Effector memory CD4-positive, alpha-beta T cell (primary cell): ENCODE measurements around the gene CSKMT.

Source experiments
- DNase-seq, 3 donors: peaks; one replicate each; pipeline ENCODE4 v3.0.0-alpha.2; 2020
- H3K27ac ChIP-seq: 2 replicates; pipeline ENCODE4 v1.7.0; 2013; ENCODE audit warnings: mild to moderate bottlenecking, low read length, moderate library complexity; ENCODE audit not compliant: insufficient read depth, poor library complexity, severe bottlenecking
- H3K27me3 ChIP-seq: replicated peaks from 2 replicates; pipeline ENCODE4 v1.7.0; 2013; ENCODE audit warnings: mild to moderate bottlenecking, low read length; ENCODE audit not compliant: insufficient read depth, control insufficient read depth, poor library complexity, severe bottlenecking
- H3K36me3 ChIP-seq: 2 replicates; pipeline ENCODE4 v1.7.0; 2013; ENCODE audit warnings: mild to moderate bottlenecking, low read length, moderate library complexity; ENCODE audit not compliant: control insufficient read depth, insufficient read depth
- H3K4me1 ChIP-seq: 2 replicates; pipeline ENCODE4 v1.7.0; 2013; ENCODE audit warnings: low read length, mild to moderate bottlenecking; ENCODE audit not compliant: control insufficient read depth, insufficient read depth, poor library complexity, severe bottlenecking
- H3K4me3 ChIP-seq: 2 replicates; pipeline ENCODE4 v1.7.0; 2013; ENCODE audit warnings: low read length, low read depth, mild to moderate bottlenecking; ENCODE audit not compliant: insufficient read depth, poor library complexity, severe bottlenecking
- H3K9me3 ChIP-seq: 2 replicates; pipeline ENCODE4 v1.7.0; 2013; ENCODE audit warnings: mild to moderate bottlenecking, low read length, moderate library complexity; ENCODE audit not compliant: control insufficient read depth

Gene CSKMT

GRCh38 chr11:62654297-62654696 lies 10.8 kb upstream of the CSKMT start:
- Histone ChIP-seq H3K27me3 (no peaks in the 10 kb centered on the region), H3K4me1 (peaks cover 4% of the 10 kb centered on the region), H3K9me3 (no peaks in the 10 kb centered on the region), H3K27ac (no peak overlapping the region), H3K4me3 (no peak overlapping the region), H3K36me3 (peaks cover 5% of the 10 kb centered on the region)
- DNase-seq = no peak

- DNase-seq = no peak
- H3K9me3 ChIP-seq = no peaks in the 10 kb centered on the region
- H3K4me3 ChIP-seq = no peak overlapping the region
- peaks cover under 1% of the 10 kb centered on the region for H3K4me1 ChIP-seq
- no peaks in the 10 kb centered on the region for H3K27me3 ChIP-seq
- H3K27ac ChIP-seq = no peak overlapping the region
- H3K36me3 ChIP-seq = no peaks in the 10 kb centered on the region
These were observed 8.2 kb upstream of the CSKMT start for GRCh38 chr11:62656796-62657429.

GRCh38 chr11:62664405-62665074 lies 572 bp upstream of the CSKMT start:
- Histone ChIP-seq H3K27ac (peak overlapping the region; percentile 68), H3K36me3 (peaks cover 22% of the 10 kb centered on the region), H3K27me3 (no peaks in the 10 kb centered on the region), H3K9me3 (no peaks in the 10 kb centered on the region), H3K4me3 (peak overlapping the region; percentile 75), H3K4me1 (peaks cover 20% of the 10 kb centered on the region)
- peak in 2 of 3 donors; percentile 20 to 34 for DNase-seq

- Histone ChIP-seq H3K27me3 (no peaks in the 10 kb centered on the region), H3K27ac (peak overlapping the region; percentile 68), H3K4me1 (peaks cover 20% of the 10 kb centered on the region), H3K9me3 (no peaks in the 10 kb centered on the region), H3K4me3 (peak overlapping the region; percentile 75), H3K36me3 (peaks cover 22% of the 10 kb centered on the region)
- peak; percentile 39 to 58 (median 51) for DNase-seq
These were observed 617 bp downstream of the CSKMT start for GRCh38 chr11:62665599-62666258.

GRCh38 chr11:62666259-62666926 lies 1.3 kb downstream of the CSKMT start:
- Histone ChIP-seq H3K4me1 (peaks cover 20% of the 10 kb centered on the region), H3K27ac (peak overlapping the region; percentile 68), H3K4me3 (peak overlapping the region; percentile 75), H3K9me3 (no peaks in the 10 kb centered on the region), H3K36me3 (peaks cover 22% of the 10 kb centered on the region), H3K27me3 (no peaks in the 10 kb centered on the region)
- DNase-seq = no peak

GRCh38 chr11:62667460-62667859 lies 2.3 kb downstream of the CSKMT start:
- DNase-seq = no peak
- Histone ChIP-seq H3K27ac (no peak overlapping the region), H3K9me3 (no peaks in the 10 kb centered on the region), H3K4me3 (no peak overlapping the region), H3K27me3 (no peaks in the 10 kb centered on the region), H3K36me3 (peaks cover 19% of the 10 kb centered on the region), H3K4me1 (peaks cover 22% of the 10 kb centered on the region)

GRCh38 chr11:62669420-62670161 lies 4.5 kb downstream of the CSKMT start:
- peak overlapping the region; percentile 25 for H3K27ac ChIP-seq
- H3K9me3 ChIP-seq = no peaks in the 10 kb centered on the region
- H3K4me3 ChIP-seq = no peak overlapping the region
- no peaks in the 10 kb centered on the region for H3K27me3 ChIP-seq
- peaks cover 31% of the 10 kb centered on the region for H3K4me1 ChIP-seq
- no peak for DNase-seq
- H3K36me3 ChIP-seq = peaks cover 13% of the 10 kb centered on the region

- peaks cover 28% of the 10 kb centered on the region for H3K4me1 ChIP-seq
- H3K27ac ChIP-seq = peak overlapping the region; percentile 67
- H3K9me3 ChIP-seq = no peaks in the 10 kb centered on the region
- H3K27me3 ChIP-seq = no peaks in the 10 kb centered on the region
- H3K4me3 ChIP-seq = peak overlapping the region; percentile 82
- H3K36me3 ChIP-seq = peaks cover 14% of the 10 kb centered on the region
- no peak for DNase-seq
These were observed 6.1 kb downstream of the CSKMT start for GRCh38 chr11:62671236-62671607.

- H3K4me1 ChIP-seq = peaks cover 22% of the 10 kb centered on the region
- H3K27me3 ChIP-seq = no peaks in the 10 kb centered on the region
- DNase-seq = peak; percentile 49 to 57 (median 52)
- H3K36me3 ChIP-seq = peaks cover 10% of the 10 kb centered on the region
- peak within 1 kb of the TSS; percentile 67 for H3K27ac ChIP-seq
- H3K4me3 ChIP-seq = peak within 1 kb of the TSS; percentile 82
- H3K9me3 ChIP-seq = no peaks in the 10 kb centered on the region
These were observed 6.7 kb downstream of the CSKMT start, which contains the start of the genes LBHD1 and UQCC3 for GRCh38 chr11:62671608-62672389. TSS of gene LBHD1 (minus strand) at chr11:62672267. CDS start at chr11:62670031, 2,236 bp downstream. TSS of gene UQCC3 (plus strand) at chr11:62671673. CDS start at chr11:62671746, 73 bp downstream.
